ENCODE measurements around the gene ALDH2. TPM values are rescaled to one million over a fixed set of nuclear protein-coding genes. Genes with fewer than 3 reads are reported as not detected.

ALDH2 gene
- polyA plus RNA-seq, 1 of the 3 experiments (the other 2 are of a cell fraction): 67.5 TPM

DNA sequence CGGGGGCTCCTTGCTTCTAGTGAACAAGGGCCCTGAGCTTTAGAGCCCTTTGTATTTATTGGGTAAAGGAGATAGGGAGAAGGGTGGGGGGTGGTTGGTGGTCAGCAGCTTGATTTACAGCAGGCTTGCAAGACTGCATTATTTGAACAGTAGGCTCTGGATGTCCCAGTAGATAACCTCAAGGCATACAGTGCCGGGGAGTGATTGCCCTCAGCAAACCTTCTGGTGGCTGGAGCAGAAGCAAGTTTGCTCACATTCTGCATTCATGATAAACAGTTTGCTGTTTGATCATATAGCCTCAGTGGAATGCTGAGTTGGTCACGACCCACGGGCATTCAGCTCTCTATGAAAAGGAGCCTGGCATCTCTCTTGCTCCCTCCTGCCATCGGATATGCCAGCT is 58.8 kb downstream of the ALDH2 start (continued):
- TF ChIP-seq, protein P1, sequence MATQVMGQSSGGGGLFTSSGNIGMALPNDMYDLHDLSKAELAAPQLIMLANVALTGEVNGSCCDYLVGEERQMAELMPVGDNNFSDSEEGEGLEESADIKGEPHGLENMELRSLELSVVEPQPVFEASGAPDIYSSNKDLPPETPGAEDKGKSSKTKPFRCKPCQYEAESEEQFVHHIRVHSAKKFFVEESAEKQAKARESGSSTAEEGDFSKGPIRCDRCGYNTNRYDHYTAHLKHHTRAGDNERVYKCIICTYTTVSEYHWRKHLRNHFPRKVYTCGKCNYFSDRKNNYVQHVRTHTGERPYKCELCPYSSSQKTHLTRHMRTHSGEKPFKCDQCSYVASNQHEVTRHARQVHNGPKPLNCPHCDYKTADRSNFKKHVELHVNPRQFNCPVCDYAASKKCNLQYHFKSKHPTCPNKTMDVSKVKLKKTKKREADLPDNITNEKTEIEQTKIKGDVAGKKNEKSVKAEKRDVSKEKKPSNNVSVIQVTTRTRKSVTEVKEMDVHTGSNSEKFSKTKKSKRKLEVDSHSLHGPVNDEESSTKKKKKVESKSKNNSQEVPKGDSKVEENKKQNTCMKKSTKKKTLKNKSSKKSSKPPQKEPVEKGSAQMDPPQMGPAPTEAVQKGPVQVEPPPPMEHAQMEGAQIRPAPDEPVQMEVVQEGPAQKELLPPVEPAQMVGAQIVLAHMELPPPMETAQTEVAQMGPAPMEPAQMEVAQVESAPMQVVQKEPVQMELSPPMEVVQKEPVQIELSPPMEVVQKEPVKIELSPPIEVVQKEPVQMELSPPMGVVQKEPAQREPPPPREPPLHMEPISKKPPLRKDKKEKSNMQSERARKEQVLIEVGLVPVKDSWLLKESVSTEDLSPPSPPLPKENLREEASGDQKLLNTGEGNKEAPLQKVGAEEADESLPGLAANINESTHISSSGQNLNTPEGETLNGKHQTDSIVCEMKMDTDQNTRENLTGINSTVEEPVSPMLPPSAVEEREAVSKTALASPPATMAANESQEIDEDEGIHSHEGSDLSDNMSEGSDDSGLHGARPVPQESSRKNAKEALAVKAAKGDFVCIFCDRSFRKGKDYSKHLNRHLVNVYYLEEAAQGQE (IDR thresholded peaks at IDR 0.05; ENCODE audit: low read depth, low read length): no peak
- TF ChIP-seq FOXJ3 (CRISPR knock-in tag; IDR thresholded peaks at IDR 0.05): no peak
- TF ChIP-seq, protein P2, sequence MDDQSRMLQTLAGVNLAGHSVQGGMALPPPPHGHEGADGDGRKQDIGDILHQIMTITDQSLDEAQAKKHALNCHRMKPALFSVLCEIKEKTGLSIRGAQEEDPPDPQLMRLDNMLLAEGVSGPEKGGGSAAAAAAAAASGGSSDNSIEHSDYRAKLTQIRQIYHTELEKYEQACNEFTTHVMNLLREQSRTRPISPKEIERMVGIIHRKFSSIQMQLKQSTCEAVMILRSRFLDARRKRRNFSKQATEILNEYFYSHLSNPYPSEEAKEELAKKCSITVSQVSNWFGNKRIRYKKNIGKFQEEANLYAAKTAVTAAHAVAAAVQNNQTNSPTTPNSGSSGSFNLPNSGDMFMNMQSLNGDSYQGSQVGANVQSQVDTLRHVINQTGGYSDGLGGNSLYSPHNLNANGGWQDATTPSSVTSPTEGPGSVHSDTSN (IDR thresholded peaks at IDR 0.05): no peak
- TF ChIP-seq, protein P3, sequence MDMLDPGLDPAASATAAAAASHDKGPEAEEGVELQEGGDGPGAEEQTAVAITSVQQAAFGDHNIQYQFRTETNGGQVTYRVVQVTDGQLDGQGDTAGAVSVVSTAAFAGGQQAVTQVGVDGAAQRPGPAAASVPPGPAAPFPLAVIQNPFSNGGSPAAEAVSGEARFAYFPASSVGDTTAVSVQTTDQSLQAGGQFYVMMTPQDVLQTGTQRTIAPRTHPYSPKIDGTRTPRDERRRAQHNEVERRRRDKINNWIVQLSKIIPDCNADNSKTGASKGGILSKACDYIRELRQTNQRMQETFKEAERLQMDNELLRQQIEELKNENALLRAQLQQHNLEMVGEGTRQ (IDR thresholded peaks at IDR 0.05; ENCODE audit: borderline replicate concordance, low read depth, low read length): no peak

DNA sequence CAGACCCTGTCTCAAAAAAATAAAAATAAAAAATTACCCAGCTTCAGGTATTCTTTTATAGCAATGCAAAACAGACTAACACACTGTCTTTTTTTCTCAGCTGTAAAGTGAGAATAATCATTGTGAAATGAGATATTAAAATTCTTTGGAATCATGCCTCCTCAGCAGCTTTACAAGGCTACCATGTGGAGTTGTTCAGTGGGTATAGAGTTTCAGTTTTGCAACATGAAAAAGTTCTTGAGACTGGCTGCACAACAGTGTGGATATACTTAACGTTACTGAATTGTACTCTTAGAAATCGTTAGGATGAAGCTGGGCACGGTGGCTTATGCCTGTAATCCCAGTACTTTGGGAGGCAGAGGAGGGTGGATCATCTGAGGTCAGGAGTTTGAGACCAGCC is 59.6 kb downstream of the ALDH2 start:
- no peaks in the 10 kb centered on the region for H3K79me2 ChIP-seq (ENCODE audit: insufficient read depth)
- H3K4me2 ChIP-seq: no peak overlapping the region
- DNase-seq: no peak
- no peak overlapping the region for H2AFZ ChIP-seq (ENCODE audit: low read depth)
- no peaks in the 10 kb centered on the region for H3K36me3 ChIP-seq (replicated peaks in 1 of 2; ENCODE audit: control insufficient read depth in 1 of 2, insufficient read depth in 2 of 2, low read length in 1 of 2)
- H3K27ac ChIP-seq (ENCODE audit: low read depth in 2 of 2, low read length in 1 of 2): no peak overlapping the region
- no peaks in the 10 kb centered on the region for H3K27me3 ChIP-seq (ENCODE audit: insufficient read depth)
- TF ChIP-seq CHD2 (IDR thresholded peaks at IDR 0.05; ENCODE audit: low read length, partially characterized antibody) (no peak), YY1 (IDR thresholded peaks at IDR 0.05; ENCODE audit: low read depth) (no peak), SIN3A (IDR thresholded peaks at IDR 0.05; ENCODE audit: borderline replicate concordance, low read depth, low read length) (no peak), MXI1 (IDR thresholded peaks at IDR 0.05; ENCODE audit: low read depth, low read length) (no peak), NRF1 (IDR thresholded peaks at IDR 0.05; ENCODE audit: low read depth, low read length) (no peak), TAF1 (IDR thresholded peaks at IDR 0.05; ENCODE audit: borderline replicate concordance, low read depth, low read length) (no peak), TEAD4 (IDR thresholded peaks at IDR 0.05; ENCODE audit: borderline replicate concordance, insufficient read depth) (no peak), RFX5 (IDR thresholded peaks at IDR 0.05; ENCODE audit: low read length) (no peak), RCOR1 (IDR thresholded peaks at IDR 0.05; ENCODE audit: low read length) (no peak), RXRA (IDR thresholded peaks at IDR 0.05; ENCODE audit: borderline replicate concordance, low read depth) (no peak)
- TF ChIP-seq, protein P2 (IDR thresholded peaks at IDR 0.05): no peak
- H3K9ac ChIP-seq: no peak overlapping the region
- no peaks in the 10 kb centered on the region for H3K9me2 ChIP-seq
- no peak overlapping the region for H3K4me3 ChIP-seq (ENCODE audit: low read depth in 2 of 2, low read length in 1 of 2)
- H4K20me1 ChIP-seq (ENCODE audit: insufficient read depth): no peaks in the 10 kb centered on the region
- H3F3A ChIP-seq (replicated peaks; ENCODE audit: insufficient read depth): no peaks in the 10 kb centered on the region
- ChIA-PET CTCF (interaction anchor here (1.5 to 2.7 kb wide), 2 partner anchors 13 to 73 kb away, joined by 5 to 17 read pairs; no protein-coding TSS in a partner anchor), POLR2A (no interaction called here)
- 14% methylated on average over 3 of the region's 3 CpGs for WGBS (ENCODE audit: low lambda C conversion rate)
- no peaks in the 10 kb centered on the region for H3K9me3 ChIP-seq
- H3K4me1 ChIP-seq (ENCODE audit: control insufficient read depth in 1 of 2, insufficient read depth in 2 of 2, low read depth in 1 of 2, low read length in 1 of 2): no peaks in the 10 kb centered on the region
